22Rv1 (cell line): ENCODE measurements around the gene SNRPB2.

Experiments used
- ZFX ChIP-seq: fragments of 450-650 bp; IDR thresholded peaks from 2 replicates; pipeline ENCODE4 v1.6.1; 2017; ENCODE audit warnings: antibody characterized with exemption, borderline replicate concordance
- TF ChIP-seq, protein P1 (sequence below): fragments of 450-650 bp; IDR thresholded peaks from 2 replicates; pipeline ENCODE4 v1.5.1; 2017; ENCODE audit warnings: mild to moderate bottlenecking

DNA sequence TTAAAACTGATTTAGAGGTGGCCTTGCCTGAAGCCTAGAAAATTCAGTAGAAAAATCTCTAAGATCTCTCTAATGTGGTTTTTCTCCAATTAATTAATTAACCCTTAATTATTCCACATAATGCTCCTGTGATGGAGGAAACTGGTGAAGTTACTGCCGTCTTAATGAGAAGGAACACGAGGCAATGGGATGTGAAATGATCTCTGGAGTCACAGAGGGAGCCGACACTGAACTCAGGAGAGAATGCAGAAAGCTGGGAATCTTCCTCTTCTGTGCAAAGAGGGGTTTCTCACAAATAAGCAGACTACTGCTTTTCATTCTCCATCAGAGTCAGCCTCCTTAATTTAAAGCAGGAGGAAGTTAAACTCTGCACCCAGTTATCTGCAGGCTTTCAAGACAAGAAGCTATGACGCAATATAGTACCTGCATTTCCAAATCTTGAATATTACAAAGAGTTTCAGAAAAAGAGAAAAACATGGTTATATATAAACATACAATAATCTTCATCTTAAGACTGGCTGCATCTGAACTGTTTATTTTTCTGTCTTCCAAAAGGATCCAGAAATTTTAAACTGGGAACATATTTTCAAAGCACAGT is 18.1 kb upstream of the SNRPB2 start:
- TF ChIP-seq, protein P1, sequence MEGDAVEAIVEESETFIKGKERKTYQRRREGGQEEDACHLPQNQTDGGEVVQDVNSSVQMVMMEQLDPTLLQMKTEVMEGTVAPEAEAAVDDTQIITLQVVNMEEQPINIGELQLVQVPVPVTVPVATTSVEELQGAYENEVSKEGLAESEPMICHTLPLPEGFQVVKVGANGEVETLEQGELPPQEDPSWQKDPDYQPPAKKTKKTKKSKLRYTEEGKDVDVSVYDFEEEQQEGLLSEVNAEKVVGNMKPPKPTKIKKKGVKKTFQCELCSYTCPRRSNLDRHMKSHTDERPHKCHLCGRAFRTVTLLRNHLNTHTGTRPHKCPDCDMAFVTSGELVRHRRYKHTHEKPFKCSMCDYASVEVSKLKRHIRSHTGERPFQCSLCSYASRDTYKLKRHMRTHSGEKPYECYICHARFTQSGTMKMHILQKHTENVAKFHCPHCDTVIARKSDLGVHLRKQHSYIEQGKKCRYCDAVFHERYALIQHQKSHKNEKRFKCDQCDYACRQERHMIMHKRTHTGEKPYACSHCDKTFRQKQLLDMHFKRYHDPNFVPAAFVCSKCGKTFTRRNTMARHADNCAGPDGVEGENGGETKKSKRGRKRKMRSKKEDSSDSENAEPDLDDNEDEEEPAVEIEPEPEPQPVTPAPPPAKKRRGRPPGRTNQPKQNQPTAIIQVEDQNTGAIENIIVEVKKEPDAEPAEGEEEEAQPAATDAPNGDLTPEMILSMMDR: no peak
- no peak for TF ChIP-seq ZFX
